ENCODE results near the gene ARFGEF2.
A peak's percentile ranks its signal among the peaks of the same experiment; 100 is the strongest.

The ARFGEF2 gene

DNA sequence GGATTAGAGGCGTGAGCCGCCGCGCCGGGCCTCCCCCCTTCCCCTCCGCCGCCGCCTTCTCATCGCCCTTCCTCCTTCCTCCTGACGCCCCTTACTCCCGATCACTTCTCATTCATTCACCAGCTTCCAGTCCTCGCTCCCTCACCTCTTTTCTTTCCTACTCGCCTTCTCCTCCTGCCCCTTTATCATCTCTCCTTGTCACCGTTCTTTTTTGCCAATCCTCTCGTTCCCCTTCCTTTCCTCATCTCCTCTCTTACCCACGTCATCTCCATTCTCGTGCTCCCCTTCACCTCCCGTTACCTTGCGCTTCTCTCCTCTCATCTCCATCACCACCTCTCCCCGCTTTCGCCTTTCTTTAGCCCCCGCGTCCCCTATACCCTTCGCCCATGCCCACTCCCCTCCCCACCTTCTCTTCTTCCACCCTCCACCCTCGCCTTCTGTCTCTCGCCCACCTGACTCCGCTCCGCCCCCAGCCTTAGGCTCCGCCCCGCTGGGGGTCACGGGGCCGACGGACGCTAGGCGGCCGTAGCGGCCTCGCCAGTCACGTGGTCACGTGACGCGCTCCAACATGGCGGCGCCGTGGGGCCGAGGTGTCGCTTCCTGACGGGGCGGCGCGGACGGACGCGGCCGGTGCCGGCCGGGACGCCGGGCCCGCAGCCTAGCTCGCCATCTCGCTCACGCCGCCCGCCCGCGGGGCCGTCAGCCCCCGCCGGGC, at the start of gene ARFGEF2:
Gene ARFGEF2, plus strand, starts transcription at position 544 of the 715 bp plus-strand sequence. CDS start 179 bp downstream, outside the sequence.
- peaks cover 58% of the 10 kb centered on the region for H3K79me2 ChIP-seq (ENCODE audit: insufficient read depth, low read length)
- H2AFZ ChIP-seq (ENCODE audit: low read depth, low read length): peak within 1 kb of the TSS; percentile 80
- ATAC-seq (ENCODE audit: insufficient read depth, low read depth) (peak; percentile 95), DNase-seq (peak; percentile 95)
- no peaks in the 10 kb centered on the region for H3K9me3 ChIP-seq (ENCODE audit: insufficient read depth, low read length, severe bottlenecking)
- no peak for TF ChIP-seq EZH2 (IDR thresholded peaks at IDR 0.05; ENCODE audit: borderline replicate concordance, low read depth, low read length, severe bottlenecking)
- TF ChIP-seq, protein P1, sequence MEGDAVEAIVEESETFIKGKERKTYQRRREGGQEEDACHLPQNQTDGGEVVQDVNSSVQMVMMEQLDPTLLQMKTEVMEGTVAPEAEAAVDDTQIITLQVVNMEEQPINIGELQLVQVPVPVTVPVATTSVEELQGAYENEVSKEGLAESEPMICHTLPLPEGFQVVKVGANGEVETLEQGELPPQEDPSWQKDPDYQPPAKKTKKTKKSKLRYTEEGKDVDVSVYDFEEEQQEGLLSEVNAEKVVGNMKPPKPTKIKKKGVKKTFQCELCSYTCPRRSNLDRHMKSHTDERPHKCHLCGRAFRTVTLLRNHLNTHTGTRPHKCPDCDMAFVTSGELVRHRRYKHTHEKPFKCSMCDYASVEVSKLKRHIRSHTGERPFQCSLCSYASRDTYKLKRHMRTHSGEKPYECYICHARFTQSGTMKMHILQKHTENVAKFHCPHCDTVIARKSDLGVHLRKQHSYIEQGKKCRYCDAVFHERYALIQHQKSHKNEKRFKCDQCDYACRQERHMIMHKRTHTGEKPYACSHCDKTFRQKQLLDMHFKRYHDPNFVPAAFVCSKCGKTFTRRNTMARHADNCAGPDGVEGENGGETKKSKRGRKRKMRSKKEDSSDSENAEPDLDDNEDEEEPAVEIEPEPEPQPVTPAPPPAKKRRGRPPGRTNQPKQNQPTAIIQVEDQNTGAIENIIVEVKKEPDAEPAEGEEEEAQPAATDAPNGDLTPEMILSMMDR (IDR thresholded peaks at IDR 0.05; ENCODE audit: borderline replicate concordance, extremely low read depth, low read length, poor library complexity, severe bottlenecking): no peak
- H3K9ac ChIP-seq (ENCODE audit: low read depth, low read length): peak within 1 kb of the TSS; percentile 85
- H3K36me3 ChIP-seq (ENCODE audit: insufficient read depth, low read length): peaks cover 4% of the 10 kb centered on the region; the same call in 1 of the 2 replicates
- H4K20me1 ChIP-seq (ENCODE audit: insufficient read depth, low read length): peaks cover 9% of the 10 kb centered on the region
- H3K4me2 ChIP-seq (ENCODE audit: insufficient read depth, low read length): peak within 1 kb of the TSS; percentile 98
- H3K27ac ChIP-seq (ENCODE audit: low read length): peak within 1 kb of the TSS; percentile 69
- no peaks in the 10 kb centered on the region for H3K27me3 ChIP-seq (ENCODE audit: insufficient read depth, low read length, poor library complexity)
- peaks cover 38% of the 10 kb centered on the region for H3K4me1 ChIP-seq (ENCODE audit: insufficient read depth, low read length)
- H3K4me3 ChIP-seq (ENCODE audit: low read depth in 1 of 2, low read length in 2 of 2): peak within 1 kb of the TSS; percentile 71 to 93

DNA sequence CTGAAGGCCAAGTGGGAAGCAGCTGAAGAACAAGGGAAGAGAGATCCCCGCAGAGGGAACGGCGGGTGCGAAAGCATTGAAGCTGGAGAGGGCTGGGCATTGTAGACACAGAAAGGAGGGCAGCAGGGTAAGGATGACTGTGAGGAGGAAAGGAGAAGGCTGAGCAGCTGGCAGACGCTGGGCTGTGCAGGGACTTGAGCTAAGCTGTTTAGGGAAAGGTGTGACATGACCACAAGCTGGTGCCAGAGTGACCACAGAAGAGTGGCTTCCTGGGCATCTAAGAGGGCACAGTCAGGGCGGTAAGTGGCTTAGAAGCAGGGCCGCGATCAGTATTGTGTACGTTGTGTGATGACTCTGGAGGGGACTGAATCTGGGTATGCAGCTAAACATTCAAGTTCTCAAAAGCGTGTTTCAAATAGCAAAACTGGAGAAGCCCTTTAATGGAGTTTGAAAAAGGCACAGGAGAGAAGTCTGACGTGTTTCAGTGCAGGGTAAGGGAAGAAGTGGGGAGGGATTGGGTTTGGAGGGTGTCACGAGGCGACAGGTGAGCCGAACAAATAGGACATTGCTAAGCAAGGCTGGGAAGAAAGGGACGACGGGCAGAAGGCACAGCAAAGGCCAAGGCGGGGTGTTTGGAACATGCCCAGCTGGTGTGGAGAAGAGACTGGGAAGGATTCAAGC, 46.1 kb upstream of the ARFGEF2 start:
- peak; percentile 54; the same call in 2 of the 3 replicates for ATAC-seq (ENCODE audit: insufficient read depth, low read depth)
- Histone ChIP-seq H2AFZ (ENCODE audit: low read depth, low read length) (no peak overlapping the region), H3K36me3 (ENCODE audit: insufficient read depth, low read length) (no peaks in the 10 kb centered on the region)

DNA sequence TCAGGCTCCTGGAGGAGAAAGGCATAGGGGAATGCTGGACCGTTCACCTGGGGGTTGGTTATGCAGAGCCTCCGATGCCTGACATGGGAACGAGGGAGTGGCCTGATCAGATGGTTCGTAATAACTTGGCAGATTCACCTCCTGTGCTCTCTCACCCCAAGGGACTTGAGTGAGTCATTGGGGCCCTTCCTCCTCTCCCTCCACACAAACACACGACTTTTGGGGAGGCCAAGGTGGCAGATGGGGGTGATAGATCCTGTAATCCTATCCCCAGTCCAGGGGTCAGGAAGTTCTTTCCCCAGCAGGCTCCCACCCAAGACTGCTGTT, 45.6 kb upstream of the ARFGEF2 start:
- no peak overlapping the region for H3K9ac ChIP-seq (ENCODE audit: low read depth, low read length)

More for the DNA sequence above, 46.1 kb upstream of the ARFGEF2 start:
- H4K20me1 ChIP-seq (ENCODE audit: insufficient read depth, low read length): peaks cover 4% of the 10 kb centered on the region; the same call in 1 of the 2 replicates
- H3K4me1 ChIP-seq (ENCODE audit: insufficient read depth, low read length): no peaks in the 10 kb centered on the region
- DNase-seq: no peak
- H3K4me3 ChIP-seq (ENCODE audit: low read depth in 1 of 2, low read length in 2 of 2): no peak overlapping the region
- no peak overlapping the region for H3K9ac ChIP-seq (ENCODE audit: low read depth, low read length)
- no peaks in the 10 kb centered on the region for H3K79me2 ChIP-seq (ENCODE audit: insufficient read depth, low read length)
- H3K27me3 ChIP-seq (ENCODE audit: insufficient read depth, low read length, poor library complexity): no peaks in the 10 kb centered on the region
- H3K4me2 ChIP-seq (ENCODE audit: insufficient read depth, low read length): no peak overlapping the region
- H3K9me3 ChIP-seq (ENCODE audit: insufficient read depth, low read length, severe bottlenecking): no peaks in the 10 kb centered on the region
- TF ChIP-seq, protein P1 (IDR thresholded peaks at IDR 0.05; ENCODE audit: borderline replicate concordance, extremely low read depth, low read length, poor library complexity, severe bottlenecking): no peak
- TF ChIP-seq EZH2 (IDR thresholded peaks at IDR 0.05; ENCODE audit: borderline replicate concordance, low read depth, low read length, severe bottlenecking): no peak
- H3K27ac ChIP-seq (ENCODE audit: low read length): no peak overlapping the region

More for the DNA sequence above, 45.6 kb upstream of the ARFGEF2 start:
- Histone ChIP-seq H3K27me3 (ENCODE audit: insufficient read depth, low read length, poor library complexity) (no peaks in the 10 kb centered on the region), H4K20me1 (ENCODE audit: insufficient read depth, low read length) (peaks cover 4% of the 10 kb centered on the region; the same call in 1 of the 2 replicates), H3K27ac (ENCODE audit: low read length) (no peak overlapping the region), H2AFZ (ENCODE audit: low read depth, low read length) (no peak overlapping the region), H3K9me3 (ENCODE audit: insufficient read depth, low read length, severe bottlenecking) (no peaks in the 10 kb centered on the region), H3K4me2 (ENCODE audit: insufficient read depth, low read length) (no peak overlapping the region), H3K36me3 (ENCODE audit: insufficient read depth, low read length) (no peaks in the 10 kb centered on the region), H3K79me2 (ENCODE audit: insufficient read depth, low read length) (no peaks in the 10 kb centered on the region), H3K4me3 (ENCODE audit: low read depth in 1 of 2, low read length in 2 of 2) (no peak overlapping the region), H3K4me1 (ENCODE audit: insufficient read depth, low read length) (no peaks in the 10 kb centered on the region)
- no peak for DNase-seq
- TF ChIP-seq EZH2 (IDR thresholded peaks at IDR 0.05; ENCODE audit: borderline replicate concordance, low read depth, low read length, severe bottlenecking): no peak
- TF ChIP-seq, protein P1 (IDR thresholded peaks at IDR 0.05; ENCODE audit: borderline replicate concordance, extremely low read depth, low read length, poor library complexity, severe bottlenecking): no peak
- ATAC-seq (ENCODE audit: insufficient read depth, low read depth): no peak
